Kidney tubule cell (primary cell): ENCODE measurements around the gene HAL.
"Not testable (repeated sequence)": the region's sequence is repeated elsewhere in the genome, so short reads cannot be mapped to it uniquely, and the experiment has no call there.

ENCODE experiments used
- DNase-seq: peaks from one replicate; pipeline ENCODE4 v3.0.0-alpha.2; 2018; ENCODE audit warnings: low spot score

Gene HAL

DNA sequence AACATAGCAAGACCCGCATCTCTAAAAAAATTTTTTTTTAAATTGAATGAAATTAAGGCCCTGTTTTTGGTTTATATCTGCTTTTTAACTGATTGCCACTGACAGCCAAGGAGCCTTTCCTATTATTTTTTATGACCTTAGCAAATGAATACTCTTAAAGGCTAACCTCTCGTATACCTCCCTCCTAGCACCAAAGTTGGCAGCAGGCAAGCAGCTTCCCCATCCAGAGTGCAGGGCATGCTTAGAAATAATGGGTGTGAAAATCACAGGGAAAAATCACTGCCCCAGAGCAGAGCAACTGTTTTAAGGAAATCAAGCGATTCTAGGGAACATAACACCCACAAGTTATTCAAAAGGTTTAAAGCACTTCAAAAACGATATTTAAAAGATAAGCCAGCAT is 20.7 kb downstream of the HAL start:
- DNase-seq: no peak

DNA sequence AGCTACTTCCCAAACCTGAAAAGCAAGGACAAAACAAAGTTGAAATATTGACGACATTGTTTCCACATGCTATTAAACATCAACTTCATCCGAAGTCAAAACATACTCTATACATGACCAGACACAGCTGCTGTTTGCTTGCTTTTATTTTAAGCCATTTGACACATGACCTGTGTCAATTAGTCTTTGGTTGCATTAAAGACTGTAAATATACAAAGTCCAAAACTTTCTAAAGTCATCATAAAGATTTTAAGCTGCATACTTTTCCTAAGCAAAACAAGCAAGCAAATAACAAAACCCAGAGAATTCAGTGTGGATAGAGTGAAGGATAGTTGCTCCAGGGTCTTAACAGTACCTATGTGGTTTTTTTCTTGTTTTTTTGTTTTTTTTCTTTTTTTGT is 21.8 kb downstream of the HAL start:
- no peak for DNase-seq

GRCh38 chr12:95972832-95973456 is 23.2 kb downstream of the HAL start:
- no peak for DNase-seq

GRCh38 chr12:95970905-95971304 is 25.2 kb downstream of the HAL start:
- peak; percentile 58 for DNase-seq

- DNase-seq: not testable (repeated sequence)
These were observed 27.0 kb downstream of the HAL start for GRCh38 chr12:95969116-95969515.

GRCh38 chr12:95967301-95967700 is 28.8 kb downstream of the HAL start:
- DNase-seq: no peak

DNA sequence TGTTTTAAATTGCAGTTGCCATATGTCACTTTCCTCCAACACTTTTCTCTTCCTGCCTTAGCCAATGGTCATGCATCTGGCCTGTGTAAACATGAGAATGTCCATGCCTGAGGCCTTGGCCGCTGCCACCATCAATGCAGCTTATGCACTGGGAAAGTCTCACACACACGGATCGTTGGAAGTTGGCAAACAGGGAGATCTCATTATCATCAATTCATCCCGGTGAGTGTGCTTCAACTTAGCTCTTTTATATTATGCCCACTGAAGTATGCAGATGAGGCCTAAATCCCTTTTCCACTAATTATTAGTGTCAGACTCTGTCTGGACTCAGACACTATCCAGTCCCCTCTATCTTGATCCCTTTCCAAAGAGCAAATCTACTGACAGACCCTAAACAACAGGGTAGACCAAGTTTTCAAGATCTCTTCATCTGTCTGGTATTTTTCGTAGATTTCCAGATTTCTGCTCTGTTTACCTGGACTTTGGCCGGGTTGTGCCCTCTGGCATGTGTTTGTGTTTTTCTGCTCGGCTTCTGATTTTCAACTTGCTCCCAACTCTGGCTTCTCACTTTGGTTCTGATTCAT is 29.8 kb downstream of the HAL start:
- peak; percentile 4 for DNase-seq

- DNase-seq: no peak
These were observed 33.0 kb downstream of the HAL start for GRCh38 chr12:95963096-95963495.

DNA sequence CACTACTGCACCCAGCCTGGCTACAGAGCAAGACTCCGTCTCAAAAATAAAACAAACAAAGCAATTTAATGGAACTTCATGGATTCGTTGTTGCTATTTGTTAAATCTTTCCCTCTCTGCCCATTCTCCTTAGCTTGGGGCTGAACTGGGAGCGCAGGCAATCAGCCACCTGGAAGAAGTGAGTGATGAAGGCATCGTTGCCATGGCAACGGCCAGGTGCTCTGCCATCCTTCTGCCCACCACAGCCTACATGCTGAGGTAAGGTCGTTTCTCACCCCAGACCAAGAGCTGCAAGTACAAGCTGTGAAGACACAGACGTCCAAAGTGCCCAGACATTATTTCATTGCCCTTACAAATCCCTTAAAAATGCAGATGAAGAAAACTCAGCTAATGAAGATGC is 33.9 kb downstream of the HAL start:
- no peak for DNase-seq

- no peak for DNase-seq
These were observed 35.9 kb downstream of the HAL start for GRCh38 chr12:95960241-95960640.

- DNase-seq: no peak
These were observed 37.0 kb downstream of the HAL start for GRCh38 chr12:95959107-95959506.

GRCh38 chr12:95956557-95957145 is 39.5 kb downstream of the HAL start:
- DNase-seq: no peak

DNA sequence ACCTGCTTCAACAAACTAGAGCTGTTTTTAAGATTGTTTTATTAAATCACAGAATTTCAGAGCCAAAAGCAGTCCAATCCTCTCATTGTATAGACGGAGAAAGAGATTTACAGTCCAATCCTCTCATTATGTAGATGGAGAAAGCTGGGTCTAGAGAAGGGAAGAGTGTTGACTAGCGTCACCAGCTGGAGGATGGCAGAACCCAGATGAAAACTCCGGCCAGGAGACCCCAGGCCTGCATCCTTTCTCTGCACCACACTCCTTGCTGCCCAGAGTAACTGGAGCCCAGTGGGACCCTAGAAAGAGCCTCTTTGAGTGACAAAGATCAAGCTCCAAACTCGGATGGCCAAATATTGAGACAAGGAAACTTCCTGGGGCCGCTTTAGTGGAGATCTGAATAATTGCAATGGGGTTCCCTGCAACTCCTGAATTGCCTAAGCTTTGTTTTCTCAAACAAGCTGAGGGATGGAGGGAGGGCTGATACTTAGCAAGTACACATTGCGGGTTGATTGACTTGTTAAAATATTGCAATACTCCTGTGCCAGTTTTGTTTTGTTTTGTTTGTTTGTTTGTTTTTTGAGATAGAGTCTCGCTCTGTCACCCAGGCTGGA is 40.5 kb downstream of the HAL start:
- no peak for DNase-seq

DNA sequence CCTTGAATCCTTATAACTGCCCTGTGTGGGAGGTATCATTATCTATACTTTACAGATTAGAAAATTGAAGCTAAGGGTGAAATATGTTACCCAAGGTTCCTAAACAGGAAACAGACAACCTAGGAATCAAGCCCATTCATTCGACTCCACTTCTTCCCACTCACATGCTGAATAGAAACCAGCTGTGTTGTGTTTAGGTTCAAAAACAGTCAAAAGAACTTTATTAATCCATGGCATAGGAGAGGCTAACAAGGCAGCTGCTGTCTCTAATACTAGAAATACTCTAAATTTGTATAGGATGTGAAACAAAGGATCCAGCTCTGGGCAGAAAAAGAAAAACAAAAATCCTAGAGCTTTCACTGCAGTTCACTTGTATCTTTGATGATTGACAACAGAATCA is 43.1 kb downstream of the HAL start:
- no peak for DNase-seq

DNA sequence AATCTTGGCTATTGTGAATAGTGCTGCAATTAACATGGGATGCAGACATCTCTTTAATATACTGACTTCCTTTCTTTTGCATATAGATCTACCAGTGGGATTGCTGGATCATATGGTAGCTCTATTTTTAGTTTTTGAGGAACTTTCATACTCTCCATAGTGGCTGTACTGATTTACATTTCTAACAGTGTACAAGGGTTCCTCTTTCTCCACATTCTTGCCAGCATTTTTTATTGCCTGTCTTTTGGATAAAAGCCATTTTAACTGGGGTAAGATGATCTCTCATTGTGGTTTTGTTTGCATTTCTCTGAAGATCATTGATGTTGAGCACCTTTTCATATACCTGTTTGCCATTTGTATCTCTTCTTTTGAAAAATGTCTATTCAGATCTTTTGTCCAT is 44.6 kb downstream of the HAL start:
- DNase-seq: no peak

DNA sequence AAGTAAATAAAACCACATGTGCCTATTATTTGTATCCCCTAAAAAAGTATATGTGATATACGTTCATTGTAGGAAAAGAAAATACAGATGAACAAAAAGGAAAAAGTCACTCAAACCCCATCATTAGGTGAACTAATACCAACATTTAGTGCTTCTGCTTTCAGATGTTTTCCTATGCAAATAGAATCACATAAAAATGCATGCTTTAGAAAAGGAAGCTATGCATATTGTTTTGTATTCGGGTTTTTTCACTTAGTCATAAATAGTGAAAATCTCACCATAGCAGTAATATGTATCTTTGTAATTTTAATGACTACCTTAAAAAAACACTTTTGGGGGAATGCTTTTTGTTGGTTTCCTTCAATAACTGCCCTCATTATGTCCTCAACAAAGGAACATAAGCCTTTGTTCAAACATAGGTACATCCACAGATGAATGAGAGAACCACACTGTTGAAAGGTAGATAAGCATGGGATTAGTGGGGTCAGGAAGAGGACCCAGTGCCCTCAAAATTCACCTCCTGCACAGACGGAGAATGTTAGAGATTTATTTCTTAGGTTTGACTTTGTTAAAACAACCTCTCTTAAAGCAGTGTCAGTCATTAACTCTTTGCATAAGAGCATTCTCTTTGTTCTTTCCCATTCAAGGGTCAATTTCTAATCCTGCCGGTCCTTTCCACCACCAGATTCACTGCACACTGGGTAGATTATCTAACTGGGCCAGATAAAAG is 46.5 kb downstream of the HAL start:
- DNase-seq: no peak

DNA sequence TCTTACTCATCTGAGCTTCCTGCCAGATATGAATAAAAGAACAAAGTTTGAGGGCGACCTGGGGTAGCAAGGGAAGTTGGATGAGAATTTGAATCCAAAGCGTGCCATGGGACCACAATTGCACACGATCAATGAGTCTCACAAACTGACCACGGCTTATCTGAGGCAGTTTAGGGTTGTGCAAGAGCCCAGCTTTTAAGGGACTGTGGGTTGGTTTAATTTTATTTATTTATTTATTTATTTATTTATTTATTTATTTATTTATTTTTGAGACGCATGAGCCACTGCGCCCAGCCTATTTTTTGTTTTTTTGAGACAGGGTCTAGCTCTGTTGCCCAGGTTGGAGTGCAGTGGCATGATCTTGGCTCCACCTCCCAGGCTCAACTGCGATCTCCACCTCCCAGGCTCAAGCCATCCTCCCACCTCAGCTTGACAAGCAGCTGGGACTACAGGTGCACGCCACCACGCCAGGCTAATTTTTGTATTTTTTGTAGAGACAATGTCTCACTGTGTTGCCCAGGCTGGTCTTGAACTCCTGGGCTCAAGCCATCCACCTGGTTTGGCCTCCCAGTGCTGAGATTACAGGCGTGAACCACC is 51.9 kb downstream of the HAL start:
- no peak for DNase-seq

GRCh38 chr12:95943330-95943842 is 52.8 kb downstream of the HAL start, which contains the start of gene AMDHD1:
AMDHD1 (plus strand) TSS chr12:95943331; CDS start chr12:95943399, 68 bp downstream.
- DNase-seq: peak; percentile 56

DNA sequence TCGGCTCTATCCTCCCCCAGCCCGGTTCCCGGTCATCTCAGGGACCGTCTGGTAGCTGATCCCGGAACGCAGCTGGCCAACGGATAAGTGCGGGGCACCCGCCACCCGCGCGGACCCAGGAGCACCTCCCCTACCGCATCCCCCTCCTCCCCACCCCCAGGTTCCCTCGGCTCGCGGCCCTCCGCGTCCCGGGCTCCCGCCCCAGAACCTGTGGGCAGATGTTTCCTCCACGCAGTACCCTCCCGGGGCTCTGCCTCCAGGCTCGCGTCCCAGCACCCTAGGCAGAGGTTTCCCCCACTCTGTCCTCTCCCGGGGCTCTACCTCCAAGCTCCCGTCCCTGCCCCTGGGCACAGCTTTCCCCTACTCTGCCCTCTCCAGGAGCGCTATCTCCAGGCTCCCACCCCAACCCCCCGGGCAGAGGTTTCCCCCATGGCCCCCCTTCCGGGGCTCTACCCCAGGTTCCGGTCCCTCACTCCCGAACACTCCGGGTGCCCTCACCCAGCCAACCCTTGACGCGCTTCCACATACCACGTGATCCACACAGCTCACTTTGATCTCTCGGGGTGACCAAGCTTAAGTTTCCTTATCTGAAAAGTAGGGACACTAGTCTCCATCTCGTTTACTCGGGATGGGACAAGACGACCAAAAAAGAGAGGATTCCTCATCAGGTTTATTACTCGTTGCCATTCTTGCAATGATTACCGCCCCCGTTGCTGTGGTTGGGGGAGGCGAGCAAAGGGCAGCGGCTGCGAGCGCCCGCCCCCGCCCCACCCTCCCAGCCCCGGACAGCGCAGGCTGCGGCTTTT is 53.4 kb downstream of the HAL start, which contains the start of gene CCDC38:
Gene CCDC38, minus strand, starts transcription at position 91 of the 806 bp plus-strand sequence. CDS start 6,105 bp downstream, outside the sequence.
- DNase-seq: peak; percentile 80

DNA sequence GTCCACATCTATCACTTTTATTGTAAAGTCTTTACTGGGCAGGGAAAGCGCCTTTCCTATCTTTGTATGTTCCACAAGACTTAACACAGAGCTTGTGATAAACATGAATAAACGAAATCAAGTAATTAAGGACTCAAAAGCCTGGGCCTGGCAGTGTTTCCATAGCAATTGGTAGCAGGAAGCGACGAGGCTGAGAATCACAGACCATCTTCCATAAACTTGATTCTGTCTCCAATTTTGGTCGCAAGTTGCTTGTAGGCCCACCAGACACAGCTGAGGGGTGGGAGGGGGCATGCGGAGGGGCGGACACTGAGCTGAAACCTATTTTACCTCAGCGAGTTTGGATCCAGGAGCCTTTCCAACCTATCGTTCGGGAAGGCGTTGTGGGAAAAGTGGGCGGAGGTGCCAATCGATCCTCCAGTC is 54.0 kb downstream of the HAL start:
- DNase-seq: no peak

DNA sequence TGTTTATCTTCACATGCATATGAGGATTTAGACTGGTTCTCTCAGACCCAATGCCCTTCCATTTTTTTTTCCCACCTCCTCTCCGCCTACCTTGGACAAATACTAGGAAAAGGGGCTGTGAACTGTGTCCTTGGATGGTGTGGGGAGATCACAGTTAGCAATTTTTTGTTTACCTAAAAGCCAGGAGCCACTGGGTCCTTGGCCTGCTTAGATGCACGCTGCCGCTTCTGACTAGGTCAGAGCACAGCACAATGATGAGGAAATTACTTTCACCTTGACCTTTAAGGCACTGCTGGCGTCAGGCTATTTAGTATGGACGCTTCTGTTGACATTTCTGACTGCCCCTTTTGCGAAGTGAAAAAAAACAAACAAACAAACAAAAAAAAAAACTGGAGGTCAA is 55.6 kb downstream of the HAL start:
- DNase-seq: no peak
